ENCODE results near the gene CRACR2A.

CRACR2A gene

GRCh38 chr12:3622021-3622821 lies 130.7 kb downstream of the CRACR2A start:
- no peak for DNase-seq (ENCODE audit: low read depth in 2 of 2)

GRCh38 chr12:3620856-3621255 lies 132.1 kb downstream of the CRACR2A start:
- DNase-seq (ENCODE audit: low read depth in 2 of 2), result no peak

GRCh38 chr12:3617565-3617964 lies 135.3 kb downstream of the CRACR2A start:
- no peak for DNase-seq (ENCODE audit: low read depth in 2 of 2)

GRCh38 chr12:3615862-3616261 lies 137.0 kb downstream of the CRACR2A start:
- DNase-seq (ENCODE audit: low read depth in 2 of 2), result no peak

- no peak for DNase-seq (ENCODE audit: low read depth in 2 of 2)
These were observed 138.0 kb downstream of the CRACR2A start for GRCh38 chr12:3614806-3615466.

- DNase-seq (ENCODE audit: low read depth in 2 of 2), result no peak
These were observed 139.1 kb downstream of the CRACR2A start for GRCh38 chr12:3613641-3614395.

- no peak for DNase-seq (ENCODE audit: low read depth in 2 of 2)
These were observed 140.8 kb downstream of the CRACR2A start for GRCh38 chr12:3611860-3612703.

GRCh38 chr12:3607821-3608220 lies 145.1 kb downstream of the CRACR2A start:
- DNase-seq (ENCODE audit: low read depth in 2 of 2), result no peak

GRCh38 chr12:3607039-3607720 lies 145.7 kb downstream of the CRACR2A start:
- DNase-seq (ENCODE audit: low read depth in 2 of 2), result no peak

GRCh38 chr12:3606128-3606527 lies 146.8 kb downstream of the CRACR2A start:
- no peak for DNase-seq (ENCODE audit: low read depth in 2 of 2)

- DNase-seq (ENCODE audit: low read depth in 2 of 2), result no peak
These were observed 147.2 kb downstream of the CRACR2A start for GRCh38 chr12:3605692-3606091.

GRCh38 chr12:3604748-3605586 lies 147.9 kb downstream of the CRACR2A start:
- no peak for DNase-seq (ENCODE audit: low read depth in 2 of 2)

GRCh38 chr12:3604286-3604685 lies 148.6 kb downstream of the CRACR2A start:
- DNase-seq (ENCODE audit: low read depth in 2 of 2), result no peak

- DNase-seq (ENCODE audit: low read depth in 2 of 2), result no peak
These were observed 149.3 kb downstream of the CRACR2A start for GRCh38 chr12:3603576-3603975.

GRCh38 chr12:3602488-3602887 lies 150.4 kb downstream of the CRACR2A start:
- no peak for DNase-seq (ENCODE audit: low read depth in 2 of 2)

- DNase-seq (ENCODE audit: low read depth in 2 of 2), result no peak
These were observed 151.3 kb downstream of the CRACR2A start for GRCh38 chr12:3601461-3602150.

- DNase-seq (ENCODE audit: low read depth in 2 of 2), result no peak
These were observed 152.0 kb downstream of the CRACR2A start for GRCh38 chr12:3600951-3601350.

- no peak for DNase-seq (ENCODE audit: low read depth in 2 of 2)
These were observed 152.7 kb downstream of the CRACR2A start for GRCh38 chr12:3600039-3600720.

All from activated CD8-positive, alpha-beta memory T cell treated with anti-CD3 and anti-CD28 coated beads for 4 hours (primary cell).